ENCODE results near the gene RIMS1.
"Not testable (repeated sequence)": the region's sequence is repeated elsewhere in the genome, so short reads cannot be mapped to it uniquely, and the experiment has no call there.

Gene RIMS1

DNA sequence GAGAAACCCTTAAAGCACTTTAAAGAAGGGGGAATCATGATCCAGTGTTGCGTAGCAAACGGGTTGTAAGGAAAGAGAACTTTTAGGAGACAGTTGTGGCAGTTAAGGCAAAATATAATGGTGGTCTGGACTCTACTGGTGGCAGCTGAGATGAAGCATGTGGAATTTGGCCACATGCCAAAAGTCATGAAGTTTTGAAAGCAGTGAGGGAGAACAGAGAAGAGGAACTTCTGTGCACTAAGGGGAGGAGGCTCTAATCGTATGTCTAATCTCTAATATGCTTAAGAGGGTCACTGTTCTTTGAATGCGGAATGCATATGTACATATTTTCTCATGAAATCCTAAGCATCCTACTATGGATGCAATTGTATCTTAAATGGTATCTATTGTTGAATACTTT lies 91.5 kb downstream of the RIMS1 start:
- DNase-seq (ENCODE audit: low read depth in 2 of 2) = no peak

DNA sequence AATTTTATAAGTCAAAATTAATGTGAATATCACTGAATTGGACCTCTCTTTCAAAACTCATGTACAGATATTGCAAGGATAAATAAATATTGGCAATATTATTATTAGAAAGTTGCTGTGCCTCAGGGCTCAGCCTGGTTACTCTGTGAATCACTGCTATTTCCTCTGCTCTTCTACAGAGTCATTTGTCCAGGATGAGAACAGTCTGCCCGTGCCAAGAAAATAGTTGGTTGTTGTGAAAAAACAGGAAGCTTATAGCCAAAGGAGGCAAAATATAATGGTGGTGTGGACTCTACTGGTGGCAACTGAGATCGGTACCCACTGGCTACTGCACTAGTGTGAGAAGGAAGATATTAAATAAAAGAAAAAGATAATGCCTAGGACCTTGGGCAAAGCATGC lies 93.6 kb downstream of the RIMS1 start:
- DNase-seq (ENCODE audit: low read depth in 2 of 2) = no peak

DNA sequence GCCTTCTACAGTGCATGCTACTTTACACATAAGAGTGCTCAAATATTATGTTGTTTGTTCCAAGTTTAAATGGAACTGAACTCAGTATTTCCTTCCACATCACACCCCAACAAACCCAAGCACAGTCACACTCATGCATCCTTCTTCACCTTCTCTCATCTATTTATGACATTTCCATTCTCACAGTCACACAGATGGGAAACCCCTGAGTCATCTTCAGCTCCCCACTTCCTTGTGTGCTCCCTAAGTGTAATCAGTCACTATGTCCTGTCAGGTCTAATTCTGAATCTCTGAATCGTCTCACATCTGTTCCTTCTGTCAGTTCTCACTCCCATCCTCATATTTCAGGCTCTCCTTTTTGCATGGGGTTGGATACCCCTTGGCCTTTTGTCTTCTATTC lies 96.0 kb downstream of the RIMS1 start:
- no peak for DNase-seq (ENCODE audit: low read depth in 2 of 2)

DNA sequence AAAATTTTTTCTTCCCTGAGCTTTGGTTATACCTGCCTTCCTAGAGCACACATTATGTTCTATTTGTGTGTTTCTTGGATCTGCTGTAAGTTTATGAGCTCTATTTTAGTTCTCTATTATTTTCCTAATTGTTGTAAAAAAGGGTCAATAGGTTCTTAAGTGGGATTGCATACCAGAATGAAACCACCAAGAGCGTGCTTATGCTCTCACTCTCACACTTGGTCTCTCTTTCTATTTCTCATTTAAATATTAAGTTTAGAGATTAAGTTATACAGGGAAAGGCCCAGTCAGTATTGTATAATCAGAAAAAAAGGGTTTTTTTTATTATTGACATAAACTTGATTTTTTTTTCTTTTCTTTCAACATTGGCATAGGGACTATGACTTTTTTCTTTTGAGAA lies 96.8 kb downstream of the RIMS1 start:
- DNase-seq (ENCODE audit: low read depth in 2 of 2) = no peak

DNA sequence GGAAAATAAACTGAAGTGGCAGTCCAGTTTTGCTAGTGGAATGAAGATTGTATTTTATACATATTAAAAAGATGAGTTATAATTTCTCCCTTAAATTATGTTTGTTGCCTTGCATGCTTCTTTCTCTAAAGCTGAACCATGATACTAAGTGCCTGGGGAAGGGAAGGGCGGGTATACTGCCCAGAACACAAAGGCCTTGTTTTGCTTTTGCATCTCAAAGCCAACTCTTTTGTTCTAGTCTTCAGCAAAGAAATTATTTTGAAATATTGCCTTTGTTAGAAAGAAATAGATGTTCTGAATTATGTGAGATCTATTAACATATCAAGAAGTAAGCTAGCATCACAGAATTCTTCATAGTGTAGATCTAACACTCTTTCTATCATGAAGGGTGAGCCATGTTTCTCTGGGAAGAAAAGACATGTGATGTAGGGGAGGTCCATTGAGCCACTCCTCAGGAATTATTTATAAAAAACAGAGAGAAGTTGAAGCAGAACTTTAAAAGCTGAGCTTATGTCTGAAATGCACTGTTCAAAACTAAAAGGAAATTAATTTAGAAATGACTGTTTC lies 108.4 kb downstream of the RIMS1 start:
- no peak for DNase-seq (ENCODE audit: low read depth in 2 of 2)

DNA sequence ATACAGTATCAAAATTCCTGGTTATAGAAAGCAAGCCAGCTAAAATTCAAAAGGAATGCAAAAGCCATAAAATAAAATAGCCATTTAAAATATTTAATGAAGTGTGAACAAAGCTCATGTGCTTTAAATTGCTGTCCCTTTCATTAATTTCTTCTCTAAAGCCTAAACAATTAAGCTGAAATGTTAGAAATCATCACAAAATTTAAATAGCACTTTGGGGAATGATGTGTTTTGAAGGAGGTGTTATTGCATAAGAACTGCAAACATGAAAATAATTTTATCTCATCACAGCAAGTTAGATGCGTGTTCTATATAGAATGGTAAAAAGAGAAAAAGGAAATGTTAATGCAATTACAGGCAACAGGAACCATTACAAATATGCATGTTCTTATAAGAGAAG lies 111.0 kb downstream of the RIMS1 start:
- DNase-seq (ENCODE audit: low read depth in 2 of 2) = no peak

DNA sequence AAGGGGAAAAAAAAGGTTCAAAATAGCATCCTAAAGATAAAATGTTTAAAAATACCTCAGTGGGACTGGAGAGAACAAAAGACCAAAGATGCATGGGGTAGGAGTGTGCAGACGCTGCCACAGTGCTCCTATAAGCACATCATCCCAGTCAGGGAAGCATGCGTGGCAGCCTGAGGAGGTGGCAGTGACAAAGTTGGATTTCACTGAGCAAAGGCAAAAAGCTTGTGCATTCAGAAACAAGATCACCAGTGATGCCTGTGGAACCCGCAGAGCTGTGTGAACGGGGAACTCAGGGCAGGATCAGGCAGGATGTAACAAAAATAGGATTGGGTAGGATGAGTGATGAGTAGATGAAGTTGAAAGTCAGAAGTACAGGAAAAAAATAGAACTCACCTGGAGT lies 116.1 kb downstream of the RIMS1 start:
- no peak for DNase-seq (ENCODE audit: low read depth in 2 of 2)

DNA sequence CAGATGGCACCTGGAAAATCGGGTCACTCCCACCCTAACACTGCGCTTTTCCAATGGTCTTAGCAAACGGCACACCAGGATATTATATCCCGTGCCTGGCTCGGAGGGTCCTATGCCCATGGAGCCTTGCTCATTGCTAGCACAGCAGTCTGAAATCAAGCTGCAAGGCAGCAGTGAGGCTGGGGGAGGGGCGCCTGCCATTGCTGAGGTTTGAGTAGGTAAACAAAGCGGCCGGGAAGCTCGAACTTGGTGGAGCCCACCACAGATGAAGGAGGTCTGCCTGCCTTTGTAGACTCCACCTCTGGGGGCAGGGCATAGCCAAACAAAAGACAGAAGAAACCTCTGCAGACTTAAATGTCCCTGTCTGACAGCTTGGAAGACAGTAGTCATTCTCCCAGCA lies 120.2 kb downstream of the RIMS1 start:
- DNase-seq (ENCODE audit: low read depth in 2 of 2) = not testable (repeated sequence)

DNA sequence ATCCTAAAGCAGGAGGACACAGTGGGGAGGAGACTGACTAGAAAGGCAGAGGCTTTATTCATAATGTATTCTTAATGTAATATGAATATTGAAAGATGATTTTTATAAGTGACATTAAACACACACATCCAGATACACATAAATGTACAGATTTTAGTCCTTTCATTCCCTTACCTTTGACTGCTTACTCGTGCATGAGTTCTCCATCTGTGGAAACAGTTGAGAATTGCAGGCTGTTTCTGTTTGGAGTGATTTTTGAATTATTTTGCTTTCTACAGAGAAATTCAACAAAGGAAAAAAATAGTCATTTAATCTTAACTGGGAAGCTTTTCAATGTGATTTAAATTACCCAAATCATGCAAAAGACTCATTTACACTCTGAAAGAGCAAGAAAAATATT lies 136.5 kb downstream of the RIMS1 start:
- DNase-seq (ENCODE audit: low read depth in 2 of 2) = no peak

DNA sequence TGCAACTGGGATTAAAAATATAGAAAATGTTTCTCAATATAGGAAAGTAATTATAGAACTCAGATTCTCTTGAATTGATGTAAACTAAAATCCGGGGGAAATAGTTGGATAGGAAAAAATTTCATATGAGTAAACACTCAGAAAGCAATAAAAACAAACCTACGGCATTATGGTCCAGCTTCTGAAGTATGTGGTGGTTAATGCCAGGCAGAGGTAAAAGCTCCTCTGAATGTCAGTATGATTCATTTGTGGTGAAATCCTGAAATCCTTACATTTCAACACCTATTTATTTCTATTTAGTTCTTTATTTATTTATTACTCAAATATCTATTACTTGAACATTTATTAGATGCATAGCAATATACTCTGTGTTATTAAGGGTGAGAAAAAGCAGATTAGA lies 145.1 kb downstream of the RIMS1 start:
- DNase-seq (ENCODE audit: low read depth in 2 of 2) = no peak

DNA sequence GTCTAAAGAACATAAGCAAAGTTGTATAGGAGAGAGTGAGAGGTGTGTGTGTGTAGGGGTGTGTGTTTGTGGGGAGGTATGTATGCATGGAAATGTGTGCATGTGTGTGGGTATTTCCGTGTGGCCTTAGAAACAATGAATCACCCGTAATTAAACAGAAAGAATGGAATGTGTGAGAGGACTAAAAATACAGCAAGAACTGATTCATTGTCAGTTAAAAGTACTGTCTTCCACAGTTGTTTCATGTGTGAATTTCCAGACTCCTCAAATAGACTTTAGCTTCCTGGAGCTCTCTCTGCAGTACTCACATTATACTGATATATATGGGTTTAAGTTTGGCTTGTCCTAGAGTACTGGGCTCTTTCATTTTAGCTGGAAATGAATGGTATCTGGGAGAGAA lies 145.7 kb downstream of the RIMS1 start:
- no peak for DNase-seq (ENCODE audit: low read depth in 2 of 2)

DNA sequence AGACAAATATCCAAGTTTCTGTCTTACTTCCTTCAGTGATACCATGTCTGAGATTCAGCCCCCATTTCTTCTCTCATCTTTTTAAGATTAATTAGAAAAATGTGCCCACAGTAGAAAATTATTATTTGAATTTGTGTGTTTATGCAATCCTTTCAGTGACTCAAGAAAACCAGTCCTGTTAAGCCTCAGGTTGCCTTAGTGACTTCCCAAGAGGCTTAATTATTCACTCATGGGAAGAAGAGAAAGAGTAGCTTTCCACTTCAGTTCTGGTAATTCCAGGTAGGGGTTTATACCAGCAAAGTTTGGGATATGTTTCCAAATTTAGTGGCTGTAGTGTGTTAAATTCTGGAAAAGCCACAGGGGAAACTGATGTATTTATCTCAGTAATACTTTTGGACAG lies 149.1 kb downstream of the RIMS1 start:
- no peak for DNase-seq (ENCODE audit: low read depth in 2 of 2)

DNA sequence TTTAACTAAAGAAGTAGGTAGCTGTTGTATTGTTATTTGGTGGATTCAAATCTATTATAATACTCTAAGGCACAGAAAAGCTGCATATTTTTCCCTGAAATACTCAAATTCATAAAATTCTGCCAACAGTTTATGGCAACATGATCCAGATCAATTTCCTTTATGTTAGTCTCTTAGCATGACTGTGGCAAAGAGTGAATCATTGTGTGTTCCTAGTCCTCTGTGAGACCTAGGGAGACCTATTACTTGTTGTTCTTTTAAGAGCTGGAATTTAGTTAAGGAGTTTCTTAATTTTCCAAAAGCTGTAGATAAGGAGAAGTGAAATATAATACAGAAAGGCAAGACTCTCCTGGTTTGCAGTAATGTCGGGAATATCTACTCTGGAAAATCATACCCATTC lies 149.6 kb downstream of the RIMS1 start:
- DNase-seq (ENCODE audit: low read depth in 2 of 2) = no peak

DNA sequence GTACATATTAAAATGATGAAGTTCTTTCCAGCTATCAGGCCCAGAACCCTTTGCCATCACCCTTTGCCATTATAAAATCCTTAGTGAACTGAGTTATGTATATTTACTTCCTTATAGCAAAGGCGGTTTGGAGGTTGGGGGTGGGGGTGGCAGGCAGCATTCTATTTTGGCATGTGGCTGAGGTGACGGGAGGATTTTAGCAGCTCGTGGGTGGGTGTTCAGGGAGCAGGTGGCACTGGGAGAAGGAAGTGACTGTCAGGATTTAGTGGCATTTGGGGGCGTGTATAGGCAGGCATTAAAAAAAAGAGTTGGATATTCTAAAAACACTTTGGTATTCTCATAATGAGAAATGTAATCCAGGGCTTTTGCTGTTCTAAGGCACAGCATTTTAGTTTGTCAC lies 150.7 kb downstream of the RIMS1 start:
- no peak for DNase-seq (ENCODE audit: low read depth in 2 of 2)

DNA sequence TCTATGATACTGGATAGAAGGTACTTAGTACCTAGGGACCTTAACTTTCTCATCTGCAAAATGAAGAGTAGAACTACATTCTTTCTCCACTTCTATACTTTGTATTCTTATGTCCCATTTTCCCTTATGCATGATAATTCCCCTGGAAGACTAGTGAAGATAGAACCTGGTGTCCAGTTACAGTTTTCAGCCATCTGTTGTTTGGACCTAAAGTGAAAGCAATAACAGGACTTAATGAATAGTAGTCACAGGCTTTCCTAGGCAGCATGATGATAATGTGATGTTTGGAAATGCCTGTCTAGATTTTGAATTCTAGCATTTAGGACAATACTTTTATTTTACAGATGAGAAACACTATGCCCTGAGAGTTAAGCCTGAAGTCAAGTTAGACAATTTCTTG lies 153.8 kb downstream of the RIMS1 start:
- no peak for DNase-seq (ENCODE audit: low read depth in 2 of 2)

DNA sequence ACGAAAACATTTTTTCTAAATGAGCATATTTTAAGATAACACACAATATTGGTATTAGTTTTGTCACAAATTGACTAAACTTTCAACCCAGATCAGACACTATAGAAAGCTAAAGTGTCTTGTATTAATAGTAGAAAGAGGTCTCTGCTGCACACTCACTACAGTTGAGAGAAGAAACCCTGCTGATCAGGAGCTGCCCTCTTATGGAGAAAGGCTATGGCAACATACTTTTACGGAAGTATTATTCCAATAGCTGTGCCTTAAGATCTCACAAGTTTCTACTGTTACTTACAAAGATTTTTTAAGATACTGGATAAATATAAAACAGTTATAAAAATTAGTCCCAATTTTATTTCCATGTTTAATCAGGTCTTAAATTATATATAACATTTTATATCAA lies 155.7 kb downstream of the RIMS1 start:
- no peak for DNase-seq (ENCODE audit: low read depth in 2 of 2)

DNA sequence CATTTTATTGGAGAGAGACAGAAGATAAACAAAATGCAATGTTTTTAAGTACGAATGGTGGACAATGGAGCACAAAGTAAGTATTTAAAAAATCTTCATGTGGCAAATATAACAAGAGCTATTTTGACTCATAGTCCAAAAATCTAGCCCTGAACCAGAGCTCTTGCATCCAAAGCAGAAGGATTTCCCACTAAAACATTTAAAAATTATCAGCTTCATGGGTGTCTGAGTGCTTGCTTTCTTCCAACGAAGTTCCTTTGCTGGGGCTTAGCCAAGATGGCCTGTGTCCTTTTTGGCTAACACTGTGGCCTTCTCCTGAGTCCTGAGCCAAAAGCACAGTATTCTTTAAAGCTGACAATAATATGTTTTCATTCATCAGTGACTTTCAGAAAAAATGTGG lies 161.7 kb downstream of the RIMS1 start:
- DNase-seq (ENCODE audit: low read depth in 2 of 2) = no peak

DNA sequence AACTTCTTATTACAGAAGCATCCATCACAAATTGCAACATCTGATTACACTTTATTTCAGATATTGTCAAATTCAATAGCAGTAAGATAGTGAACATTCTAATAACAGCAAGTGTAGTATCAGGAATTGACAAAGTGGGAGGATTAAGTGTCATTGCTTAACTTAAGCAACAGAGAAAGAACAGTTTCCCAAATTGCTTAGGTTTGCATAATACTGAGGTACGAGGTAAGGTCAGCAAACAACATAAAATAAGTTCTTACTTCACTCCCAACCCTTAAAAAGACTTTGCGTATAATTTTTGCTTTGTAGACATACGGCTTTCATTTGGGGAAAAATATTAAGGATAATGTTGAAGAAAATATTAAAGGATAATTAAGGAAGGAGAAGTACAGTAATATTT lies 163.0 kb downstream of the RIMS1 start:
- DNase-seq (ENCODE audit: low read depth in 2 of 2) = no peak

DNA sequence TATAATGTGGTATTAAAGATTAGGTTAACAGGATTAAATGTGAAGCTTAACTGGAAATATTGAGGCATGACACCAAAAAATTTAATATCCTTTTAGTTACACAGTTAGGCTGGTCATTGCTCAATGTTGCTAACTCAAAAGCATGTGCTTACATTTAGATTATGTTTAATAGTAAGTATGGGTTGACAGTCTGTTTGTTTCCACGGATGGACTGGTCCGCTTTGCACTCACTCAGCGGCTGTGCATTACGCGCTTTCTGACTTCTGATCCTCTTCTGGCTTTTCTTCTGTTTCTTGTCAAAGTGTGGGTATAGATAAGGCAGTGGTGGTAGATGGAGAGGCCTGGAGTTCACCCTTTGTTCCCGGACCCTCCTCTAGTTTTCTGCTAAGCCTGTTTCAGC lies 174.9 kb downstream of the RIMS1 start:
- no peak for DNase-seq (ENCODE audit: low read depth in 2 of 2)

DNA sequence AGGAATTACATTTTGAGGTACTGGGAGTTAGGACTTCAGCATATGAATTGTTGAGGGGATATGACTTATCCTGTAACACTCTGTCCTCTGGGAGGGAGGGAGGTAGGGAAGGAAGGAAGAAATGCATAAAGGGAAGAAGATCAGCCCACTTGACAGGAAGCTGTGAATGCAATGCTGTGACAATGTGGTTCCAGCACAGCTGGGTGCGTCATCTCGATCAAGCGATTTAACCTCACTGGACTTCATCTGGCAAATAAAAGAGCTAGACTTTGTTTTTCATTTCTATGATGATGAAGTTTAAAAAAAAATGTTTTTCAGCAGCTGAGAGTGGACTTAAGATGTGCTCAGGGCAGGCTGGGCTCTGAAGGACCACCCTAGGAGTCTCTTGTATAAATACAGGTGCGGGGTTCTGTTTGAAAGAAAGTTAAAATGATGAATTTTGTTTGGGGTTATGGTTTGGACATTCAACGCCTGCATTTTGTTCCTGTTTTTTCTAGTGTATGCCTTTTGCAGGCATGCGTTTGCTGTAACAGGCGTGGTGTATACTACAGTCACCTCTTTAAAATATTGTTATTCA lies 178.1 kb downstream of the RIMS1 start:
- no peak for DNase-seq (ENCODE audit: low read depth in 2 of 2)

DNA sequence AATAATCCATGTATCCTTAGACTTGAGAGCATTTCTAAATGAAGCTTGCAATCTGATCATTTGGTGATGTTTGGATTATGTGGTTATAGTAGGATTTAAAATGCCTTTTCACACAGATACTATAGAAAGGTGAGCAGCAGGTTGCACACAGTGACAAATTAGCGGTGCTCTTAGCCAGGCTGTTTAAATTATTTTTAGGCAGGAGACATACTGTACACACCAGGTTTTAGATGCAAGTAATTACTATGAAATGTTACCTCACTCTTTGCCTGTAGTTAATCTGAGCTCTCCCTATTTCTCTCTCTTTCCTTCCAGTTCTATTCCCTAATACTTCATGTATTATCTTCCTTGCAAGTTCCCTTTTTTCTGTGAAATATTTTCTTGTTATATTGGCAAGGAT lies 191.7 kb downstream of the RIMS1 start:
- DNase-seq (ENCODE audit: low read depth in 2 of 2) = no peak

DNA sequence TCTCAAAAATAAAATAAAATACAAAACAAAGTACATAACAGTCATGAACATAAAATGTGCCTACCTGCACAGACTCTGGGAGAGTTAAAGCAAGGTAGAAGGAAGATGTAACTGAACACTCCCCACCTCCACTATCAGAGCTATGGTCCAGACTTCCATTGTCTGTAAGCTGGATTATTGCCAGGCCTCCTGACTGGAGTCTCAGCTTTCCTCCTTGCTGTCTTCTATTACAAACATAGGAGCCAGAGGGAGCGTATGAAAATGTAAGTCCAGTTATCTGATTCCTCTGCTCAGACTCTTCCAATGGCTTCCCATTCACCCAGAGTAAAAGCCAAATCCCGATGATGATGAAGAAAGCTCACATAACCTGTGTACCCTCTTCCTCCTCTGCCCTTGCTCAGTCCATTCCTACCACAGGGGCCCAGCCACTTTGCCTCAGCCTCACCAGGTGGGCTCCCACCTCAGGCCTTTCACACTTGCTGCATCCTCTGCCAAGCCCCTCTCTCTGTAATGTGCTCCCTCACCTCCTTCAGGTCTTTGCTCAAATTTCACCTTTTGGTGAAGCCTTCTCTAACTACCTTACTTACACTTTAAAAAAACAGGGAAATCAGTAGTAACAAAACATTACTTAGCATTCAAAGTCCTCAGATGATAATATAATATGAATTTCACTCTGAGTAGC lies 194.1 kb downstream of the RIMS1 start:
- DNase-seq (ENCODE audit: low read depth in 2 of 2) = no peak

DNA sequence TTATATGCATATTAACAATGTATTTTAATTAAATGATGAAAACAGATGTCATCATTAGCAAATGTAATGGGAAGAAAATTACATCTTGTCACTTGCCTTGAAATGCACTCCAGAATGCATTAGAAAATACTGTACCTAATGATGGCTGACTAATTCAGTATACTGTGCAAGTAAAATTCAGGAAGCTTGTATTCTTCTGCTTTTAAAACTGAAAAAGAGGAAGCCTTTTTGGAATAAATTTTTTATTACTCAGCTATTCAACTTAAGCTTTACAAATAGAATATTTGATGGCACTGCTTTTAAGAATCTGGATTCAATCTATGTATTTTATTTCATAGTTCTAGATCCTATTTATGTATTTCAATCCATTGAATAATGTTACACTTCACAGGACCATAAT lies 195.5 kb downstream of the RIMS1 start:
- DNase-seq (ENCODE audit: low read depth in 2 of 2) = no peak

DNA sequence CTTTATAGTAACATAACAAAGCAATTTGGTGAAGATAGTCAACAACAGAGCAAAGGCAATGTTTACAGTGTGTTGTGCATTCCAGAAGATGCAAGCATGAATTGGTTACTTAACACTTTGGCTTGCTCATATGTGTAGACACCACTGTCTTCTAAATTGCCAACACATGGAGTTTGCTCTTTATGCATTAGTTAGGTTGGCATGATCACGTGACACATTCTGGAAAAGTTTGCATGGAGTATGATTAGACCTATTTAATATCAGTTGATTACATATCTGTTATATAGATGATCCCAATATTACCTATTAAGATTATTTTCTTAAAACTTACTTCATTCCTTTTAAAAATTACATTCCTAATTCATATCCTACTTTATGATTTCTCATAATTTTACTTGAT lies 197.6 kb downstream of the RIMS1 start:
- DNase-seq (ENCODE audit: low read depth in 2 of 2) = no peak

All from stimulated activated CD4-positive, alpha-beta T cell treated with anti-CD3 and anti-CD28 coated beads, Interleukin-1b, Interleukin-23, amount 100 ng/mL, for 4 hours (primary cell).